Upper lobe of right lung (tissue), 1 donor: ENCODE results near the gene BTF3. TPM values are rescaled to one million over a fixed set of nuclear protein-coding genes. Genes with fewer than 3 reads are reported as not detected.
"Not testable (repeated sequence)": the region's sequence is repeated elsewhere in the genome, so short reads cannot be mapped to it uniquely, and the experiment has no call there.

Source experiments
- ATAC-seq: fragments of 200-7000 bp; cut with Tn5 transposase; one replicate; pipeline ENCODE4 v1.9.1; 2020; ENCODE audit warnings: mild to moderate bottlenecking, moderate library complexity
- DNase-seq: peaks from one replicate; pipeline ENCODE4 v3.0.0-alpha.2; 2020
- H3K27ac ChIP-seq: fragments of 200-600 bp; one replicate; pipeline ENCODE4 v1.8.0; 2022
- H3K27me3 ChIP-seq: fragments of 200-600 bp; one replicate; pipeline ENCODE4 v1.8.0; 2022; ENCODE audit warnings: mild to moderate bottlenecking
- H3K36me3 ChIP-seq: fragments of 200-600 bp; one replicate; pipeline ENCODE4 v1.8.0; 2022
- H3K4me1 ChIP-seq: fragments of 200-600 bp; one replicate; pipeline ENCODE4 v1.8.0; 2022
- H3K4me3 ChIP-seq: fragments of 200-600 bp; one replicate; pipeline ENCODE4 v1.8.0; 2022; ENCODE audit warnings: mild to moderate bottlenecking
- H3K9me3 ChIP-seq: fragments of 200-600 bp; one replicate; pipeline ENCODE4 v1.8.0; 2022
- intact Hi-C: fragments of 100-400 bp; cut with DNase I; formaldehyde crosslinking; loops from one replicate; pipeline ENCODE4 v1.11.0; 2022
- total RNA-seq: library from RNA; stranded (reverse); fragmentation: NEBNext Ultra II Directional; extraction: Animal tissue kit (Norgen Biotek cat#: 25700); gene quantifications from one replicate; pipeline ENCODE4 v1.2.1, GENCODE V29; 2021
- TF ChIP-seq, protein P1 (sequence below): fragments of 200-600 bp; IDR thresholded peaks from one replicate; pipeline ENCODE4 v1.8.0; 2022; ENCODE audit warnings: antibody characterized with exemption
- donor health status: DM: no; HTN: yes; CAD: no; lungs with severe emphysema.

The BTF3 gene
- total RNA-seq, 1 donor from 2014 or later: 394 TPM

DNA sequence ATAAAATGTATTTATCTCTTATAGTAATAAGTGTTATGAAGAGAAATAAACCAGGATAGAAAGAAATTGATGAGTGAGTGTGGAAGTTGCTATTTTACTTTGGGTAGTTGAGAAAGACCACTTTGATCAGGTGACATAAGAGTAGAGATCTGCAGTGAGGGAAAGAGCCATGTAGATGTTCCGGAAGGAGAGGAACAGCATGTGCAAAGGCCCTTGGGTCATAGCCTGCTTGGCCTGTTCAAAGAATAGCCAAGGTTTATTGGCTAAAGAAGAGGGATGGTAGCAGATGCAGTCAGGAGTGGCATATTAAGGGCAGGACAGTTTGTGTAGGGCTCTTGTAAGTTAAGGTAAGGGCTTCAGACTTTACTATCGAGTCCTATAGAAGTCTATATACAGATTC lies 3.2 kb downstream of the BTF3 start:
- intact Hi-C loops: no loop called here
- ATAC-seq (no peak), DNase-seq (no peak)
- TF ChIP-seq, protein P1, sequence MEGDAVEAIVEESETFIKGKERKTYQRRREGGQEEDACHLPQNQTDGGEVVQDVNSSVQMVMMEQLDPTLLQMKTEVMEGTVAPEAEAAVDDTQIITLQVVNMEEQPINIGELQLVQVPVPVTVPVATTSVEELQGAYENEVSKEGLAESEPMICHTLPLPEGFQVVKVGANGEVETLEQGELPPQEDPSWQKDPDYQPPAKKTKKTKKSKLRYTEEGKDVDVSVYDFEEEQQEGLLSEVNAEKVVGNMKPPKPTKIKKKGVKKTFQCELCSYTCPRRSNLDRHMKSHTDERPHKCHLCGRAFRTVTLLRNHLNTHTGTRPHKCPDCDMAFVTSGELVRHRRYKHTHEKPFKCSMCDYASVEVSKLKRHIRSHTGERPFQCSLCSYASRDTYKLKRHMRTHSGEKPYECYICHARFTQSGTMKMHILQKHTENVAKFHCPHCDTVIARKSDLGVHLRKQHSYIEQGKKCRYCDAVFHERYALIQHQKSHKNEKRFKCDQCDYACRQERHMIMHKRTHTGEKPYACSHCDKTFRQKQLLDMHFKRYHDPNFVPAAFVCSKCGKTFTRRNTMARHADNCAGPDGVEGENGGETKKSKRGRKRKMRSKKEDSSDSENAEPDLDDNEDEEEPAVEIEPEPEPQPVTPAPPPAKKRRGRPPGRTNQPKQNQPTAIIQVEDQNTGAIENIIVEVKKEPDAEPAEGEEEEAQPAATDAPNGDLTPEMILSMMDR: no peak
- Histone ChIP-seq H3K27me3 (no peaks in the 10 kb centered on the region), H3K36me3 (peaks cover 63% of the 10 kb centered on the region), H3K9me3 (no peaks in the 10 kb centered on the region), H3K4me1 (peaks cover 18% of the 10 kb centered on the region), H3K4me3 (no peak overlapping the region), H3K27ac (no peak overlapping the region)

GRCh38 chr5:73506459-73506955 lies 8.3 kb downstream of the BTF3 start:
- intact Hi-C loops: no loop called here
- DNase-seq (no peak), ATAC-seq (no peak)
- H3K27me3 ChIP-seq: no peaks in the 10 kb centered on the region
- no peak overlapping the region for H3K27ac ChIP-seq
- peaks cover 7% of the 10 kb centered on the region for H3K4me1 ChIP-seq
- H3K36me3 ChIP-seq: peaks cover 51% of the 10 kb centered on the region
- H3K4me3 ChIP-seq: no peak overlapping the region
- TF ChIP-seq, protein P1: no peak
- H3K9me3 ChIP-seq: no peaks in the 10 kb centered on the region

DNA sequence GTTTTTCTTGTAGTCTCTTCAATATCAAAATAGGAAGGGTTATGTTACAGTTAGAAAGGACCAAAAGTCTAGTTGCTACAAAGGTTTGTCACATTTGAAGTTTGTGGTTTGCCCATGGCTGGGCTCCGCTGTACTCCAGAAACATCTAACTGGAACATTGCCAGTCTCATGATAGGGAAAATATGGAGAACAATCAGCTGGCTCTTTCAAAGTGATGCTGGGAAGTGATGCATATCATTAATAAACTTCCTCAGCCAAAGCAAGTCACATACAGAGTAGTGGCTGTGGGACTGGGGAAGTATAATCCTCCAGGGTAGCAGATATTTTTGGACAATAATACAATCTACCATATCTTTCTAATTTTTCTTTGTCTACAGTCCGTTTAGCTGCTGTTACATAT lies 8.8 kb downstream of the BTF3 start:
- H3K9me3 ChIP-seq: no peaks in the 10 kb centered on the region
- H3K27me3 ChIP-seq: no peaks in the 10 kb centered on the region
- intact Hi-C loops: no loop called here
- DNase-seq: no peak
- H3K4me3 ChIP-seq: no peak overlapping the region
- TF ChIP-seq, protein P1: no peak
- H3K4me1 ChIP-seq: peaks cover 7% of the 10 kb centered on the region
- no peak for ATAC-seq
- peaks cover 47% of the 10 kb centered on the region for H3K36me3 ChIP-seq
- no peak overlapping the region for H3K27ac ChIP-seq

- ATAC-seq: peak; percentile 63
- H3K4me1 ChIP-seq, DNase-seq, H3K9me3 ChIP-seq, intact Hi-C loops, H3K4me3 ChIP-seq, H3K27ac ChIP-seq, H3K27me3 ChIP-seq: not testable (repeated sequence)
- peaks cover 33% of the 10 kb centered on the region for H3K36me3 ChIP-seq
Observed at GRCh38 chr5:73508521-73508920, 10.3 kb downstream of the BTF3 start.

DNA sequence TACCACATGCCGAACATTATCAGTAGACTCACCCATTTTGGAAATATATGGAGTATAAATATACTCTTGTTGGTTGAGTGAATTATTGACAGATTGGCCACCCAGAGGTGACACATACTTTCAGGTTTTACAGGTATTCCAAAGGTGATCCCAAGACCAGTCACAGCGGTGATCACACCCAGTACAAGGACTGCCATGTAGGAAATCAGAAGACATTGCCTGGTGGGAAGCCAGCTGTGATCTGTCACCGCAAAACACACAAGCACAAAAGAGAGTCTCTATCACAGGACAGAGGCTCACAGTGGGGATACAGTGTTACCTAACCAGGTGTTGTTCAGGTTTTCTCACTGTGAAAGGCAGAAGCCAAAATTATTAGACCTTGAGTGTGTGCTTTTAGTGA lies 15.8 kb downstream of the BTF3 start:
- ATAC-seq (no peak), DNase-seq (no peak)
- Histone ChIP-seq H3K9me3 (no peaks in the 10 kb centered on the region), H3K36me3 (no peaks in the 10 kb centered on the region), H3K27ac (no peak overlapping the region), H3K4me3 (no peak overlapping the region), H3K4me1 (peaks cover 3% of the 10 kb centered on the region), H3K27me3 (no peaks in the 10 kb centered on the region)
- intact Hi-C loops: no loop called here
- TF ChIP-seq, protein P1: no peak

DNA sequence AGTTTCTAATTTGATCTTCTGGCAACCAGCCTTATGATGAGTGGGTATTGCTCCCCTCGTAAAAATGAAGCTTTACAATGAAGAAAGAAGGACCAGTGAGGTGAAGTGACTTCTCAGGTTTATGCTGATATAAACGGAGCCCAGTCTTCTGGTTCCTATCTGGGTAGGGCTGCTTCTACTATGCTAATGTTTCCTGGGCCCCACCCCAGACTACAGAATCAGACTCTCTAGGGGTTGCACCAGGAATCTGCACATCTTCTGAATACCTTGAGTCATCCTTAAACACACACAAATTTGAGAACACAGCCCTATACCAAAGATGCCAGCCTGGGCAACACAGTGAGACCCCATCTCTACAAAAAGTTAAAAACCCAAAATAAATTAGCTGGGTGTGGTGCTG lies 16.2 kb downstream of the BTF3 start:
- ATAC-seq (no peak), DNase-seq (no peak)
- peak overlapping the region; percentile 24 for H3K27ac ChIP-seq
- no peaks in the 10 kb centered on the region for H3K27me3 ChIP-seq
- no peaks in the 10 kb centered on the region for H3K9me3 ChIP-seq
- H3K36me3 ChIP-seq: no peaks in the 10 kb centered on the region
- intact Hi-C loops: no loop called here
- TF ChIP-seq, protein P1: no peak
- peaks cover 3% of the 10 kb centered on the region for H3K4me1 ChIP-seq
- H3K4me3 ChIP-seq: no peak overlapping the region
